ENCODE data around the gene UNC13D.
A peak's percentile ranks its signal among the peaks of the same experiment; 100 is the strongest.

The UNC13D gene

GRCh38 chr17:75834279-75834920, 9.8 kb downstream of the UNC13D start:
- no peak for DNase-seq (ENCODE audit: low spot score)

- DNase-seq (ENCODE audit: low spot score): no peak
Observed at GRCh38 chr17:75832652-75833400, 11.4 kb downstream of the UNC13D start.

GRCh38 chr17:75832164-75832651, 12.0 kb downstream of the UNC13D start:
- peak; percentile 49 for DNase-seq (ENCODE audit: low spot score)

- DNase-seq (ENCODE audit: low spot score): no peak
Observed at GRCh38 chr17:75831032-75831571, 13.1 kb downstream of the UNC13D start.

- DNase-seq (ENCODE audit: low spot score): no peak
Observed at GRCh38 chr17:75830164-75831031, 13.8 kb downstream of the UNC13D start.

- no peak for DNase-seq (ENCODE audit: low spot score)
Observed at GRCh38 chr17:75829747-75830146, 14.5 kb downstream of the UNC13D start.

- no peak for DNase-seq (ENCODE audit: low spot score)
Observed at GRCh38 chr17:75828741-75829140, 15.5 kb downstream of the UNC13D start.

- no peak for DNase-seq (ENCODE audit: low spot score)
Observed at GRCh38 chr17:75828076-75828400, 16.2 kb downstream of the UNC13D start.

- DNase-seq (ENCODE audit: low spot score): peak; percentile 35
Observed at GRCh38 chr17:75827308-75828075, 16.7 kb downstream of the UNC13D start.

GRCh38 chr17:75826561-75827307, 17.5 kb downstream of the UNC13D start:
- no peak for DNase-seq (ENCODE audit: low spot score)

GRCh38 chr17:75825748-75826370, 18.3 kb downstream of the UNC13D start:
- DNase-seq (ENCODE audit: low spot score): no peak

GRCh38 chr17:75825149-75825552, 19.1 kb downstream of the UNC13D start:
- no peak for DNase-seq (ENCODE audit: low spot score)

GRCh38 chr17:75824666-75825065, 19.5 kb downstream of the UNC13D start:
- DNase-seq (ENCODE audit: low spot score): no peak

GRCh38 chr17:75824050-75824552, 20.1 kb downstream of the UNC13D start:
- DNase-seq (ENCODE audit: low spot score): no peak

GRCh38 chr17:75823257-75824041, 20.8 kb downstream of the UNC13D start:
- DNase-seq (ENCODE audit: low spot score): no peak

GRCh38 chr17:75822800-75823166, 21.4 kb downstream of the UNC13D start:
- DNase-seq (ENCODE audit: low spot score): no peak

GRCh38 chr17:75822119-75822799, 21.9 kb downstream of the UNC13D start:
- DNase-seq (ENCODE audit: low spot score): peak; percentile 13

- no peak for DNase-seq (ENCODE audit: low spot score)
Observed at GRCh38 chr17:75821552-75821951, 22.7 kb downstream of the UNC13D start.

All from kidney tubule cell (primary cell).